ENCODE measurements around the gene NSFL1C. TPM values are rescaled to one million over a fixed set of nuclear protein-coding genes. Genes with fewer than 3 reads are reported as not detected.

The NSFL1C gene
- total RNA-seq, 6 experiments from 2014 or later, result 40.8 to 53.5 (median 43.4) TPM

GRCh38 chr20:1396702-1397101 is 69.9 kb downstream of the NSFL1C start:
- no peak for ATAC-seq
- H3K27me3 ChIP-seq, result no peaks in the 10 kb centered on the region
- peaks cover 0 to 36% (median 10%) of the 10 kb centered on the region in 4 donors for H3K4me1 ChIP-seq
- intact Hi-C loops (cut with DNase I), result no loop called here
- no peak overlapping the region for H3K4me3 ChIP-seq
- no peaks in the 10 kb centered on the region for H3K36me3 ChIP-seq
- no peak overlapping the region for H3K27ac ChIP-seq
- DNase-seq, result no peak
- H3K9me3 ChIP-seq, result no peaks in the 10 kb centered on the region
- WGBS (ENCODE audit: insufficient coverage, low coverage, low lambda C conversion rate, missing lambda C conversion rate), result 88% methylated on average over 2 of the region's 4 CpGs
- TF ChIP-seq POLR2A (IDR thresholded peaks at IDR 0.05), result no peak
- no peak for TF ChIP-seq CTCF (IDR thresholded peaks at IDR 0.05)

- intact Hi-C loops (cut with DNase I), result no loop called here
- WGBS (ENCODE audit: insufficient coverage, low coverage, low lambda C conversion rate, missing lambda C conversion rate), result 50% methylated on average over 1 of the region's 1 CpG
- no peak for ATAC-seq
- peaks cover 0 to 37% (median 10%) of the 10 kb centered on the region in 4 donors for H3K4me1 ChIP-seq
- no peaks in the 10 kb centered on the region for H3K36me3 ChIP-seq
- no peaks in the 10 kb centered on the region for H3K9me3 ChIP-seq
- no peak for TF ChIP-seq POLR2A (IDR thresholded peaks at IDR 0.05)
- TF ChIP-seq CTCF (IDR thresholded peaks at IDR 0.05), result no peak
- no peaks in the 10 kb centered on the region for H3K27me3 ChIP-seq
- H3K27ac ChIP-seq, result no peak overlapping the region
- DNase-seq, result no peak
- no peak overlapping the region for H3K4me3 ChIP-seq
Observed at GRCh38 chr20:1396264-1396663, 70.4 kb downstream of the NSFL1C start.

- 50% methylated on average over 2 of the region's 2 CpGs for WGBS (ENCODE audit: insufficient coverage, low coverage, low lambda C conversion rate, missing lambda C conversion rate)
- DNase-seq (no peak), ATAC-seq (no peak)
- no peaks in the 10 kb centered on the region for H3K36me3 ChIP-seq
- no peak overlapping the region for H3K4me3 ChIP-seq
- H3K27me3 ChIP-seq, result no peaks in the 10 kb centered on the region
- H3K27ac ChIP-seq, result no peak overlapping the region
- TF ChIP-seq CTCF (IDR thresholded peaks at IDR 0.05) (no peak), POLR2A (IDR thresholded peaks at IDR 0.05) (no peak)
- H3K4me1 ChIP-seq, result peaks cover 0 to 35% (median 12%) of the 10 kb centered on the region in 4 donors
- intact Hi-C loops (cut with DNase I), result loop anchor here in 1 of 2 donors (5.0 kb wide), 1 partner anchor 67 kb away; the partner anchor contains the start of gene SDCBP2
- no peaks in the 10 kb centered on the region for H3K9me3 ChIP-seq
Observed at GRCh38 chr20:1394686-1395085, 72.0 kb downstream of the NSFL1C start.

- intact Hi-C loops (cut with DNase I), result loop anchor here in 1 of 2 donors (5.0 kb wide), 1 partner anchor 66 kb away; the partner anchor contains the start of gene SDCBP2
- WGBS (ENCODE audit: insufficient coverage, low coverage, low lambda C conversion rate, missing lambda C conversion rate), result 38% methylated on average over 6 of the region's 7 CpGs
- H3K9me3 ChIP-seq, result no peaks in the 10 kb centered on the region
- ATAC-seq (no peak), DNase-seq (no peak)
- H3K36me3 ChIP-seq, result no peaks in the 10 kb centered on the region
- peak overlapping the region; percentile 78 to 87 (median 79) for H3K4me3 ChIP-seq
- no peak for TF ChIP-seq POLR2A (IDR thresholded peaks at IDR 0.05)
- no peak for TF ChIP-seq CTCF (IDR thresholded peaks at IDR 0.05)
- H3K27ac ChIP-seq, result peak overlapping the region in 2 of 3 donors; percentile 69 to 77
- no peaks in the 10 kb centered on the region for H3K27me3 ChIP-seq
- H3K4me1 ChIP-seq, result peaks cover 0 to 42% (median 9%) of the 10 kb centered on the region in 4 donors
Observed at GRCh38 chr20:1393507-1393882, 73.2 kb downstream of the NSFL1C start.
